Gastrocnemius medialis (tissue), 4 donors: ENCODE results near the gene DPYSL5. TPM values are rescaled to one million over a fixed set of nuclear protein-coding genes. Genes with fewer than 3 reads are reported as not detected.

Experiments used
- ATAC-seq, 2 donors: fragments of 150-250 bp; one replicate each; pipeline ENCODE4 v1.9.1; 2016
- DNase-seq, 2 donors: peaks; one replicate each; pipeline ENCODE4 v3.0.0-alpha.2; 2019
- H3K27ac ChIP-seq, 4 donors: fragments of 200-600 bp; sonication (generic); 1 replicate in 1 of 4; 2 replicates in 3 of 4; pipeline ENCODE4 v1.5.1; 2016 to 2018; ENCODE audit warnings: mild to moderate bottlenecking in 2 of 4, moderate library complexity in 1 of 4
- H3K27me3 ChIP-seq, 3 donors: fragments of 200-600 bp; sonication (generic) in 2 of 3; 1 replicate in 1 of 3; 2 replicates in 2 of 3; pipeline versions ENCODE4 v1.5.1 to v1.6.0; 2016 to 2019; ENCODE audit warnings: mild to moderate bottlenecking in 1 of 3, moderate library complexity in 1 of 3
- H3K36me3 ChIP-seq, 2 donors: fragments of 200-600 bp; sonication (generic) in 1 of 2; one replicate each; pipeline ENCODE4 v1.5.1; 2017 to 2018
- H3K4me1 ChIP-seq, 2 donors: fragments of 200-600 bp; sonication (generic) in 1 of 2; one replicate each; pipeline ENCODE4 v1.5.1; 2016 to 2017; ENCODE audit warnings: mild to moderate bottlenecking in 2 of 2
- H3K4me3 ChIP-seq, 4 donors: fragments of 200-600 bp; sonication (generic) in 3 of 4; 1 replicate in 1 of 4; 2 replicates in 3 of 4; pipeline ENCODE4 v1.5.1; 2016 to 2019; ENCODE audit warnings: mild to moderate bottlenecking in 2 of 4
- H3K9me3 ChIP-seq, 3 donors: fragments of 200-600 bp; sonication (generic) in 2 of 3; 1 replicate in 1 of 3; 2 replicates in 2 of 3; pipeline ENCODE4 v1.5.1; 2016 to 2019
- POLR2A ChIP-seq, 2 donors: fragments of 450-650 bp; IDR thresholded peaks; one replicate each; pipeline ENCODE4 v1.6.1; 2017; ENCODE audit warnings: antibody characterized with exemption in 2 of 2, mild to moderate bottlenecking in 2 of 2, moderate library complexity in 2 of 2
- in situ Hi-C, 4 donors: fragments of 200-750 bp; cut with MboI; loops; one replicate each; pipeline versions ENCODE4 v1.15.0 to v1.8.0; 2017; ENCODE audit warnings: low sequenced_read_pairs in 4 of 4
- intact Hi-C: fragments of 100-400 bp; cut with DNase I; formaldehyde crosslinking; loops from one replicate; pipeline ENCODE4 v1.15.1; 2023; ENCODE audit warnings: low total_unique reads
- total RNA-seq, 4 donors: library from RNA; depleted of rRNA; stranded (reverse); fragments of >200 nt; gene quantifications; one replicate each; pipeline versions ENCODE4 v1.1.0 to v1.2.3, GENCODE V29; 2016
- TF ChIP-seq, protein P1 (sequence below), 5 experiments: fragments of 450-650 bp in 3 of 5; fragments of 200-600 bp in 2 of 5; sonication (generic) in 2 of 5; IDR thresholded peaks in 4 of 5; conservative IDR thresholded peaks in 1 of 5; 1 replicate in 4 of 5; 2 replicates in 1 of 5; pipeline ENCODE4 v1.5.1; 2016 to 2019; ENCODE audit warnings: antibody characterized with exemption in 5 of 5, mild to moderate bottlenecking in 3 of 5, moderate library complexity in 3 of 5

The DPYSL5 gene
- total RNA-seq, 4 donors from 2014 or later, result not detected

DNA sequence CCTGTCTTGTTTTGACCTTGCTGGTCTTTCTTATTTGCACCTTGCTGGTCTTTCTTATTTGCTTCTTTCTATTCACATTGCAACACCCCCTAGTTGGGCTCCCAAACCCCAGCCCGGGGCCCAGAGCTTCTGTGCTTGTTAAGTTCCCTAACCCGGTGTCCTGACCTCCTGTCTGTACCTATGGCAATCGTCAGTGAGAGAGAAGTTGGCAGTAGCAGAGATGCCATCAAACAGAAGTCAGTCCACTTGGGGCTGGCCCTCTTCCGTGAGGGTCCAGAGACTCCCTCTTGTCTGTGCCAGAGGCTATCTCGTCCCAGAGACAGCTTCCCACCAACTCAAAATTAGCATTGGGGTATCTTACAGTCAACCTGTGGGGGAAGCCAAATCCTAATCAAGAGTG, 55.7 kb downstream of the DPYSL5 start:
- in situ Hi-C loops, result no loop called here
- ATAC-seq, result no peak

DNA sequence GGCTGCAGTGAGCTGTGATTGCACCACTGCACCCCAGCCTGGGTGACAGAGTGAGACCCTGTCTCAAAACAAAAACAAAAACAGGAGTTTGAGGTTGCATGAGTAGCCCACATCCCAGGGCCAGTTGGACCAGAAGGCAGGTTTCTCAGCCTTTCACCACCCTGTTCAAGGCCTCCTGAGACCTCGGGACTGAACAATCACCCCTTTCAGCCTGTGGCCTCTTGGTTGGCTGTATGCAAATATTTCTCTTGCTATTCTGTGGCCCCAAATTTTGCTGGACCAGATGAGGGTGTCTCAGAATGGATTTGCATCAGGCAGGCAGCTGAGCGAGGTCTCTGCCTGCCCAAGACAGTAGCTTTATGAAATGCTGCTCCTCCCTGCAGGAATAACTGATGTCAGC, 56.9 kb downstream of the DPYSL5 start:
- ATAC-seq (no peak), DNase-seq (no peak)
- intact Hi-C loops (no loop called here), in situ Hi-C loops (no loop called here)
- H3K27ac ChIP-seq, result no peak overlapping the region
- TF ChIP-seq, protein P1, sequence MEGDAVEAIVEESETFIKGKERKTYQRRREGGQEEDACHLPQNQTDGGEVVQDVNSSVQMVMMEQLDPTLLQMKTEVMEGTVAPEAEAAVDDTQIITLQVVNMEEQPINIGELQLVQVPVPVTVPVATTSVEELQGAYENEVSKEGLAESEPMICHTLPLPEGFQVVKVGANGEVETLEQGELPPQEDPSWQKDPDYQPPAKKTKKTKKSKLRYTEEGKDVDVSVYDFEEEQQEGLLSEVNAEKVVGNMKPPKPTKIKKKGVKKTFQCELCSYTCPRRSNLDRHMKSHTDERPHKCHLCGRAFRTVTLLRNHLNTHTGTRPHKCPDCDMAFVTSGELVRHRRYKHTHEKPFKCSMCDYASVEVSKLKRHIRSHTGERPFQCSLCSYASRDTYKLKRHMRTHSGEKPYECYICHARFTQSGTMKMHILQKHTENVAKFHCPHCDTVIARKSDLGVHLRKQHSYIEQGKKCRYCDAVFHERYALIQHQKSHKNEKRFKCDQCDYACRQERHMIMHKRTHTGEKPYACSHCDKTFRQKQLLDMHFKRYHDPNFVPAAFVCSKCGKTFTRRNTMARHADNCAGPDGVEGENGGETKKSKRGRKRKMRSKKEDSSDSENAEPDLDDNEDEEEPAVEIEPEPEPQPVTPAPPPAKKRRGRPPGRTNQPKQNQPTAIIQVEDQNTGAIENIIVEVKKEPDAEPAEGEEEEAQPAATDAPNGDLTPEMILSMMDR (IDR thresholded peaks at IDR 0.05 in 4 of 5, conservative IDR thresholded peaks at IDR 0.05 in 1 of 5), result no peak
- TF ChIP-seq POLR2A (IDR thresholded peaks at IDR 0.05), result no peak
- H3K9me3 ChIP-seq, result no peaks in the 10 kb centered on the region
- H3K4me3 ChIP-seq, result no peak overlapping the region
- no peaks in the 10 kb centered on the region for H3K4me1 ChIP-seq
- no peaks in the 10 kb centered on the region for H3K36me3 ChIP-seq
- H3K27me3 ChIP-seq, result peaks cover 0 to 5% (median 0%) of the 10 kb centered on the region in 3 donors

More for the DNA sequence above, 55.7 kb downstream of the DPYSL5 start:
- intact Hi-C loops, result no loop called here
- DNase-seq, result no peak
- TF ChIP-seq, protein P1 (IDR thresholded peaks at IDR 0.05 in 4 of 5, conservative IDR thresholded peaks at IDR 0.05 in 1 of 5), result no peak
- no peak for TF ChIP-seq POLR2A (IDR thresholded peaks at IDR 0.05)
- Histone ChIP-seq H3K27ac (no peak overlapping the region), H3K4me3 (no peak overlapping the region), H3K4me1 (no peaks in the 10 kb centered on the region), H3K27me3 (peaks cover 0 to 5% (median 0%) of the 10 kb centered on the region in 3 donors), H3K36me3 (no peaks in the 10 kb centered on the region), H3K9me3 (no peaks in the 10 kb centered on the region)

DNA sequence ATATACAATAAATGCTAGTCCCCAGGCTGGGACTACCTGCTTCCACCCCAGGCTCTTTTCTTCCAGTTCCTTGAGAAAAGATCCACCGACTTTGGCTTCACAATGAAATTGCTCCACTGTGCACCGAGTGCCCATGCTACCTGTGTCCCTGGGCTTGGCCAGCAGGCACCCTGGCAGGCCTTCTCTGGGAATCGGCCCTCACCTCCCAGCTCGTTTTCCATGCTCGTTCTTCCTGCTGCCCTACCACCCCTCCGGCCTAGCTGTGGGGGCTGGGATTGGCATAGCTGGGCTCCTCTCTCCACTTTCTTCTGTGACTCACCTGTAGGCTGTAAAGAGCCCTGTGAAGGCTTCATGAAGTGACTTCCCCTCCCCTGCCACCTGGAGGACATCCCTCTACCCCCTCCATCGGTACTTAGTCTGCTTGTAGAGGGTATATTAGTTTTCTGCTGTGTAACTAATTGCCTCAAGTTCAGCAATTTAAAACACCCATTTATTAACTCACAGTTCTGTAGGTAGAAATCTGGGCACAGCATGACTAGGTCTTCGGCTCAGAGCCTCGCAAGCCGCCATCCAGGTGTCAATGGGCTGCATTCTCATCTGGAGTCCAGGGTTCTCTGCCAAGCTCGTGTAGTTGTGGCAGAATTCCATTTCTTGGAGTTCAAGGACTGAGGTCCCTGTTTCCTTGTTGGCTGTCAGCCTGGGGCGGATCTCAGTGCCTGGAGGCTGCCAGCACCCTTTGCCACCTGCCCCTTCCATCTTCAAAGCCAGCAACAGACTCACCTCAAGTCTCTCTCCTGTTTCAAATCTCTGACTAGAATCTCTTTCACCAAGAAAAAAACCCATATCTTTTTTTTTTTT, 57.6 kb downstream of the DPYSL5 start:
- ATAC-seq (no peak), DNase-seq (no peak)
- Histone ChIP-seq H3K4me1 (no peaks in the 10 kb centered on the region), H3K36me3 (no peaks in the 10 kb centered on the region), H3K9me3 (no peaks in the 10 kb centered on the region), H3K27me3 (peaks cover 0 to 5% (median 0%) of the 10 kb centered on the region in 3 donors), H3K4me3 (no peak overlapping the region), H3K27ac (no peak overlapping the region)
- in situ Hi-C loops, result no loop called here
- no peak for TF ChIP-seq POLR2A (IDR thresholded peaks at IDR 0.05)
- TF ChIP-seq, protein P1 (IDR thresholded peaks at IDR 0.05 in 4 of 5, conservative IDR thresholded peaks at IDR 0.05 in 1 of 5), result no peak
- intact Hi-C loops, result no loop called here

- intact Hi-C loops, result no loop called here
- in situ Hi-C loops, result no loop called here
- no peak for TF ChIP-seq POLR2A (IDR thresholded peaks at IDR 0.05)
- TF ChIP-seq, protein P1 (IDR thresholded peaks at IDR 0.05 in 4 of 5, conservative IDR thresholded peaks at IDR 0.05 in 1 of 5), result no peak
- DNase-seq (no peak), ATAC-seq (no peak)
- Histone ChIP-seq H3K9me3 (no peaks in the 10 kb centered on the region), H3K27me3 (peaks cover 6 to 14% (median 11%) of the 10 kb centered on the region in 3 donors), H3K36me3 (no peaks in the 10 kb centered on the region), H3K27ac (no peak overlapping the region), H3K4me1 (no peaks in the 10 kb centered on the region), H3K4me3 (no peak overlapping the region)
Measured at GRCh38 chr2:26907416-26907815, 59.5 kb downstream of the DPYSL5 start.
